GM12865 (cell line): ENCODE data around the gene MXI1.

Experiments
- DNase-seq: peaks from one replicate; pipeline ENCODE4 v3.0.0; 2010; ENCODE audit warnings: low read depth
- H3K4me3 ChIP-seq: 2 replicates; pipeline ENCODE4 v1.5.1; 2011; ENCODE audit warnings: mild to moderate bottlenecking, low read depth, low read length, control low read depth
- TF ChIP-seq, protein P1 (sequence below): IDR thresholded peaks from 2 replicates; pipeline ENCODE4 v1.5.1; 2011; ENCODE audit warnings: low read length, control low read depth, low read depth, inconsistent platforms; ENCODE audit not compliant: insufficient read depth; ENCODE audit errors: missing control alignments

MXI1 gene

GRCh38 chr10:110336111-110336721 lies 128.8 kb downstream of the MXI1 start:
- DNase-seq, result no peak
- no peak overlapping the region for H3K4me3 ChIP-seq
- TF ChIP-seq, protein P1, sequence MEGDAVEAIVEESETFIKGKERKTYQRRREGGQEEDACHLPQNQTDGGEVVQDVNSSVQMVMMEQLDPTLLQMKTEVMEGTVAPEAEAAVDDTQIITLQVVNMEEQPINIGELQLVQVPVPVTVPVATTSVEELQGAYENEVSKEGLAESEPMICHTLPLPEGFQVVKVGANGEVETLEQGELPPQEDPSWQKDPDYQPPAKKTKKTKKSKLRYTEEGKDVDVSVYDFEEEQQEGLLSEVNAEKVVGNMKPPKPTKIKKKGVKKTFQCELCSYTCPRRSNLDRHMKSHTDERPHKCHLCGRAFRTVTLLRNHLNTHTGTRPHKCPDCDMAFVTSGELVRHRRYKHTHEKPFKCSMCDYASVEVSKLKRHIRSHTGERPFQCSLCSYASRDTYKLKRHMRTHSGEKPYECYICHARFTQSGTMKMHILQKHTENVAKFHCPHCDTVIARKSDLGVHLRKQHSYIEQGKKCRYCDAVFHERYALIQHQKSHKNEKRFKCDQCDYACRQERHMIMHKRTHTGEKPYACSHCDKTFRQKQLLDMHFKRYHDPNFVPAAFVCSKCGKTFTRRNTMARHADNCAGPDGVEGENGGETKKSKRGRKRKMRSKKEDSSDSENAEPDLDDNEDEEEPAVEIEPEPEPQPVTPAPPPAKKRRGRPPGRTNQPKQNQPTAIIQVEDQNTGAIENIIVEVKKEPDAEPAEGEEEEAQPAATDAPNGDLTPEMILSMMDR, result no peak
